Measurements from ENCODE around the gene ARHGEF38.
A peak's percentile ranks its signal among the peaks of the same experiment; 100 is the strongest.

ARHGEF38 gene

GRCh38 chr4:105623099-105623498, 70.7 kb downstream of the ARHGEF38 start:
- no peaks in the 10 kb centered on the region for H3K36me3 ChIP-seq (ENCODE audit: insufficient read depth, low read length)
- TF ChIP-seq FOXP2 (optimal IDR thresholded peaks at IDR 0.05; ENCODE audit: control extremely low read depth, extremely low read length, insufficient read depth) (no peak), POLR2AphosphoS5 (IDR thresholded peaks at IDR 0.05; ENCODE audit: borderline replicate concordance, low read depth, low read length) (no peak), EZH2 (IDR thresholded peaks at IDR 0.05) (no peak)

GRCh38 chr4:105624530-105624929, 72.1 kb downstream of the ARHGEF38 start:
- TF ChIP-seq FOXP2 (optimal IDR thresholded peaks at IDR 0.05; ENCODE audit: control extremely low read depth, extremely low read length, insufficient read depth), result no peak
- TF ChIP-seq POLR2AphosphoS5 (IDR thresholded peaks at IDR 0.05; ENCODE audit: borderline replicate concordance, low read depth, low read length), result no peak
- TF ChIP-seq EZH2 (IDR thresholded peaks at IDR 0.05), result no peak
- Histone ChIP-seq H3K27ac (peak overlapping the region; percentile 64; the same call in 1 of the 2 replicates), H3K36me3 (ENCODE audit: insufficient read depth, low read length) (no peaks in the 10 kb centered on the region), H3K9me3 (ENCODE audit: low read depth, low read length) (no peaks in the 10 kb centered on the region), H3K9ac (ENCODE audit: insufficient read length) (no peak overlapping the region), H3K4me3 (no peak overlapping the region)
- DNase-seq (ENCODE audit: low read depth, low spot score), result no peak

More at GRCh38 chr4:105623099-105623498, 70.7 kb downstream of the ARHGEF38 start:
- H3K27ac ChIP-seq, result no peak overlapping the region
- H3K4me3 ChIP-seq, result no peak overlapping the region
- no peaks in the 10 kb centered on the region for H3K9me3 ChIP-seq (ENCODE audit: low read depth, low read length)
- H3K9ac ChIP-seq (ENCODE audit: insufficient read length), result no peak overlapping the region
- no peak for DNase-seq (ENCODE audit: low read depth, low spot score)

GRCh38 chr4:105625214-105625613, 72.8 kb downstream of the ARHGEF38 start:
- no peaks in the 10 kb centered on the region for H3K9me3 ChIP-seq (ENCODE audit: low read depth, low read length)
- no peak overlapping the region for H3K9ac ChIP-seq (ENCODE audit: insufficient read length)
- no peaks in the 10 kb centered on the region for H3K36me3 ChIP-seq (ENCODE audit: insufficient read depth, low read length)
- no peak overlapping the region for H3K4me3 ChIP-seq
- H3K27ac ChIP-seq, result no peak overlapping the region
- no peak for DNase-seq (ENCODE audit: low read depth, low spot score)
- no peak for TF ChIP-seq FOXP2 (optimal IDR thresholded peaks at IDR 0.05; ENCODE audit: control extremely low read depth, extremely low read length, insufficient read depth)
- TF ChIP-seq POLR2AphosphoS5 (IDR thresholded peaks at IDR 0.05; ENCODE audit: borderline replicate concordance, low read depth, low read length), result no peak
- TF ChIP-seq EZH2 (IDR thresholded peaks at IDR 0.05), result no peak

DNA sequence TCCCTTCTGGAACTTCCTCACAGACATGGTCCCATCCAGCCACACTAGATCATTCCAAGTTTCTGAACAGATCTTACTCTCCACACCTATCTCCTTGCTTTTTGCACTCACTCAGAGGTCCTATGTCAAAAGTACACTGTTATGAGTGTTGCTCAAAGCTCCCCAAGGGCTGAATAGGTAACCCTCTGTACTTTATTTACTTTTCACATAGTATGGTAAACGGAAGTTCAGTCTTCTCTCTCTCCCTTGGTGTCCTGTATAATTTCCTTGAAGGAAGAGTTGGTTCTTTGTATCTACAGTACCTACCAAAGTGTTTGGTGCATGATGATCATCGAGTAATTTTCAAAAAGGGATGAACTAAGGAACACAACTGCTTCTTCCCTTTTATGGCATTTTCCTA, 74.4 kb downstream of the ARHGEF38 start:
- H3K36me3 ChIP-seq (ENCODE audit: insufficient read depth, low read length), result no peaks in the 10 kb centered on the region
- H3K4me3 ChIP-seq, result no peak overlapping the region
- H3K9ac ChIP-seq (ENCODE audit: insufficient read length), result no peak overlapping the region
- no peak for TF ChIP-seq FOXP2 (optimal IDR thresholded peaks at IDR 0.05; ENCODE audit: control extremely low read depth, extremely low read length, insufficient read depth)
- no peak for TF ChIP-seq EZH2 (IDR thresholded peaks at IDR 0.05)
- no peak for TF ChIP-seq POLR2AphosphoS5 (IDR thresholded peaks at IDR 0.05; ENCODE audit: borderline replicate concordance, low read depth, low read length)
- no peak for DNase-seq (ENCODE audit: low read depth, low spot score)
- no peaks in the 10 kb centered on the region for H3K9me3 ChIP-seq (ENCODE audit: low read depth, low read length)
- no peak overlapping the region for H3K27ac ChIP-seq

- H3K9me3 ChIP-seq (ENCODE audit: low read depth, low read length), result no peaks in the 10 kb centered on the region
- no peak for DNase-seq (ENCODE audit: low read depth, low spot score)
- H3K4me3 ChIP-seq, result no peak overlapping the region
- no peak overlapping the region for H3K9ac ChIP-seq (ENCODE audit: insufficient read length)
- H3K27ac ChIP-seq, result no peak overlapping the region
- TF ChIP-seq FOXP2 (optimal IDR thresholded peaks at IDR 0.05; ENCODE audit: control extremely low read depth, extremely low read length, insufficient read depth) (no peak), EZH2 (IDR thresholded peaks at IDR 0.05) (no peak), POLR2AphosphoS5 (IDR thresholded peaks at IDR 0.05; ENCODE audit: borderline replicate concordance, low read depth, low read length) (no peak)
- H3K36me3 ChIP-seq (ENCODE audit: insufficient read depth, low read length), result no peaks in the 10 kb centered on the region
Measured at GRCh38 chr4:105627620-105628019, 75.2 kb downstream of the ARHGEF38 start.

- no peak overlapping the region for H3K9ac ChIP-seq (ENCODE audit: insufficient read length)
- H3K4me3 ChIP-seq, result no peak overlapping the region
- H3K27ac ChIP-seq, result peak overlapping the region; percentile 100
Measured at GRCh38 chr4:105630670-105631655, 78.5 kb downstream of the ARHGEF38 start.

DNA sequence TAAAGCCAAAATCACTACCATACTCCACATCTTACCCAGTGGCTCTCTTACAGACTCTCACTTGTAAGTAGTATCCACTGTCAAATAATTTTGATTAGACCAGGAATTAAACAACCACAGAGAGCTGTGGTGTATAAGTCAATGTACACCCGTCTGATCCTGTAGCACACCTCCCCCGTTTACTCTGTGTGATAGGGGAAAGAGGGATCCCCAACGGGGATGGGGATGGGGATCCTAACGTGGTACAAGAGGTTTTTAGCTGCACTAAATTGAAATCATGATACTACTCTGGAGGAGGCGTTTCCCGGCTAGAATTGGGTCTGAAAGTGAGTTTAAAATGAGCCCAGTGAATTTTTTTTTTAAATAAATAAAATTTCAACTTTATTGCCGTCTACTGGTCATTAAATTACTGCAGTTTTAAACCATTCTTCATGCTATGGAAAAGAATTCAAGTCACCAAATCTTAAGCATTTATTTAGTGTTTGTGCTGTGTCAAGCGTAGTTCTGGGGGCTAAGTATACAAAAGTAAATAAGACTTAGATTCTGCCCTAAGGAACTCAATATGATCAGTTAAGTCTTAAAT, 79.5 kb downstream of the ARHGEF38 start:
- no peak for DNase-seq (ENCODE audit: low read depth, low spot score)
- peak overlapping the region; percentile 100 for H3K27ac ChIP-seq
- no peak overlapping the region for H3K9ac ChIP-seq (ENCODE audit: insufficient read length)

More at GRCh38 chr4:105630670-105631655, 78.5 kb downstream of the ARHGEF38 start:
- H3K9me3 ChIP-seq (ENCODE audit: low read depth, low read length), result no peaks in the 10 kb centered on the region
- TF ChIP-seq EZH2 (IDR thresholded peaks at IDR 0.05) (no peak), FOXP2 (optimal IDR thresholded peaks at IDR 0.05; ENCODE audit: control extremely low read depth, extremely low read length, insufficient read depth) (no peak), POLR2AphosphoS5 (IDR thresholded peaks at IDR 0.05; ENCODE audit: borderline replicate concordance, low read depth, low read length) (no peak)
- H3K36me3 ChIP-seq (ENCODE audit: insufficient read depth, low read length), result no peaks in the 10 kb centered on the region
- DNase-seq (ENCODE audit: low read depth, low spot score), result no peak

DNA sequence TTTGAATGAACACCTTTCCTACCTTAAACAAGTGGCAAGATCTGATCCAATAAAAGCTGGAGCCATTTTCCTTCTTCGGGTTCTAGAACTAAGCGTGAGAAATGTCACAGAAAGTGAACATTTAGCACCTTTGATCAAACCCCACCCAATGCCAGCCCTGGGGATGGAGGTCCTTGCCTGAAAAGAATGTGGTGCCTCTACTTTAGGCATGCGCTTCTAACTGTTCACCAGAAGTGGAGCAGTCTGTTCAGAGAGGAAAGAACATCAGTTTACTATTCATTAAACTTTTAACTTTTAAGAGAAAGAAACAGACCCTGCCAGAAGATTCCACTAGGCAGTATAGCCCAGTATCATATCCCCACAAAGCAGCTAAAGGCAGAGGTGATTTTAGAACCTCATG, 80.2 kb downstream of the ARHGEF38 start:
- H3K9ac ChIP-seq (ENCODE audit: insufficient read length), result peak overlapping the region; percentile 78
- no peaks in the 10 kb centered on the region for H3K9me3 ChIP-seq (ENCODE audit: low read depth, low read length)
- DNase-seq (ENCODE audit: low read depth, low spot score), result no peak
- H3K4me3 ChIP-seq, result no peak overlapping the region
- TF ChIP-seq EZH2 (IDR thresholded peaks at IDR 0.05) (no peak), FOXP2 (optimal IDR thresholded peaks at IDR 0.05; ENCODE audit: control extremely low read depth, extremely low read length, insufficient read depth) (no peak), POLR2AphosphoS5 (IDR thresholded peaks at IDR 0.05; ENCODE audit: borderline replicate concordance, low read depth, low read length) (no peak)
- no peaks in the 10 kb centered on the region for H3K36me3 ChIP-seq (ENCODE audit: insufficient read depth, low read length)
- H3K27ac ChIP-seq, result peak overlapping the region; percentile 100

More for the DNA sequence above, 79.5 kb downstream of the ARHGEF38 start:
- H3K4me3 ChIP-seq, result no peak overlapping the region
- no peaks in the 10 kb centered on the region for H3K9me3 ChIP-seq (ENCODE audit: low read depth, low read length)
- no peaks in the 10 kb centered on the region for H3K36me3 ChIP-seq (ENCODE audit: insufficient read depth, low read length)
- TF ChIP-seq POLR2AphosphoS5 (IDR thresholded peaks at IDR 0.05; ENCODE audit: borderline replicate concordance, low read depth, low read length), result no peak
- TF ChIP-seq EZH2 (IDR thresholded peaks at IDR 0.05), result no peak
- TF ChIP-seq FOXP2 (optimal IDR thresholded peaks at IDR 0.05; ENCODE audit: control extremely low read depth, extremely low read length, insufficient read depth), result no peak
